Measurements from ENCODE around the gene TMCC3. TPM values are rescaled to one million over a fixed set of nuclear protein-coding genes. Genes with fewer than 3 reads are reported as not detected.

Gene TMCC3
- total RNA-seq, 4 donors from 2014 or later = 9.2 to 39.6 (median 12.4) TPM

DNA sequence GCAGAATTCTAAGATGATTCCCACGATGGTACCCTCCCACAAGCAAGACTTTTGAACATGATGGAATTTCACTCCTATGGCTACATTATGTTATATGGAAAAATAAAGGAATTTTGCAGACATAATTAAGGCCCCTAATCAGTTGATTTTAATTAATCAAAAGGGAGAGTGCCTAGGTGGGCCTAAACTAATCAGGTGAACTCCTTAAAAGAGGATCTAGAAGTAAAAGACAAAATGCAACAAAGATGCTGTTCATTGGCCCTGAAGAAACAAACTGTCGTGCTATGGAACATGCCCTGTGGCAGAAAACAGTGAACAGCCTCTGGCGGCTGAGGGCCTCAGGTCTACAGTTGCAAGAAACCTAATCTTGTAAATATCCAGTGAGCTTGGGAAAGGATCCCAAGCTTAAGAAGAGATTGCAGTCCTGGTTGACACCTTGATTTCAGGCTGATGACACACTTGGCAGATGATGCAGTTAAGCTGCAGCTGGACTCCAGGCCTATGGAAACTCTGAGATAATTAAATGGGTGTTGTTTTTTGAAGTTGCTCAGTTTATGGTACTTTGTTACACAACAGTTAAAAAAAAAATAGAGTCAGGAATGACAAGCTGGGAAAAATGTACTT, 13.8 kb downstream of the TMCC3 start:
- TF ChIP-seq, protein P1, sequence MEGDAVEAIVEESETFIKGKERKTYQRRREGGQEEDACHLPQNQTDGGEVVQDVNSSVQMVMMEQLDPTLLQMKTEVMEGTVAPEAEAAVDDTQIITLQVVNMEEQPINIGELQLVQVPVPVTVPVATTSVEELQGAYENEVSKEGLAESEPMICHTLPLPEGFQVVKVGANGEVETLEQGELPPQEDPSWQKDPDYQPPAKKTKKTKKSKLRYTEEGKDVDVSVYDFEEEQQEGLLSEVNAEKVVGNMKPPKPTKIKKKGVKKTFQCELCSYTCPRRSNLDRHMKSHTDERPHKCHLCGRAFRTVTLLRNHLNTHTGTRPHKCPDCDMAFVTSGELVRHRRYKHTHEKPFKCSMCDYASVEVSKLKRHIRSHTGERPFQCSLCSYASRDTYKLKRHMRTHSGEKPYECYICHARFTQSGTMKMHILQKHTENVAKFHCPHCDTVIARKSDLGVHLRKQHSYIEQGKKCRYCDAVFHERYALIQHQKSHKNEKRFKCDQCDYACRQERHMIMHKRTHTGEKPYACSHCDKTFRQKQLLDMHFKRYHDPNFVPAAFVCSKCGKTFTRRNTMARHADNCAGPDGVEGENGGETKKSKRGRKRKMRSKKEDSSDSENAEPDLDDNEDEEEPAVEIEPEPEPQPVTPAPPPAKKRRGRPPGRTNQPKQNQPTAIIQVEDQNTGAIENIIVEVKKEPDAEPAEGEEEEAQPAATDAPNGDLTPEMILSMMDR (IDR thresholded peaks at IDR 0.05) = no peak
- DNase-seq (ENCODE audit: low spot score) (no peak), ATAC-seq (ENCODE audit: low FRiP score) (peak; percentile 41)

DNA sequence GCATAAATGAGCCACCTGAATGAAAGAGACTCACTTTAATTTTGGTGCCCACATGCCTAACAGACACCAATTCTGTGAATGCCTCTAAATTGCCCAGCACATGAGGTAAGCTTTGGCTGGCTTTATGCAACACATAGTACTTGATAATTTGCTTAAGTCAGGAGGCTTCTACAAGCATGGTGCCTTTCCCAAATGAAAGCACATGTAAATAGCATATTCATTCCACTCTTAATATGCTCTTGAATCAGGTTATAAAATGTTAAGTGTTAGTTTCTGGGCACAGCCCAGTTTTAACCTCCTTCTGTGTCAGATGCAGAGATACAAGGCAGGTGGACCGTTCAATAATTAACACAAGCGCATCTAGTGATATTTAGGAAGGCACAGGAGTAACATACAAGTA, 15.6 kb downstream of the TMCC3 start:
- TF ChIP-seq, protein P1 (IDR thresholded peaks at IDR 0.05) = no peak

DNA sequence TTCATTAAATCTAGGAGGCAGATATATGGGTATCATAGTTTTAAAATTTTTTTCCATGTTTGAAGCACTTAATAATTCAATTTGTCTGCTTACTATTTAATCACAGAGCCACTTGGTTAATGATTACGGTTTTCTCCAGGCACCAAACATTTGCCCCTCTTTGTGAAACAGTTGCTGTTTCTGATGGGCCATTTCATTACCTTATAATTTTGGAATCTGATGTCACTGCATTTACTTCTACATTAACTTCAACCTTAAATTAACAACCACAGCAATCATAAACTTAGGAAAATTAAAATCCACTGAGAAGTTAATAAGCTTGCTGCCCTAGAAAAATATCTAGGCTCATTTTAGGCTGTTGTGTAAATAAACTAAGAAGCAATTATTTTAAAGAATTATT, 17.0 kb downstream of the TMCC3 start:
- TF ChIP-seq, protein P1 (IDR thresholded peaks at IDR 0.05) = no peak
- no peak for DNase-seq (ENCODE audit: low spot score)
- ATAC-seq (ENCODE audit: low FRiP score) = no peak

More for the DNA sequence above, 15.6 kb downstream of the TMCC3 start:
- no peak for ATAC-seq (ENCODE audit: low FRiP score)
- DNase-seq (ENCODE audit: low spot score) = no peak

DNA sequence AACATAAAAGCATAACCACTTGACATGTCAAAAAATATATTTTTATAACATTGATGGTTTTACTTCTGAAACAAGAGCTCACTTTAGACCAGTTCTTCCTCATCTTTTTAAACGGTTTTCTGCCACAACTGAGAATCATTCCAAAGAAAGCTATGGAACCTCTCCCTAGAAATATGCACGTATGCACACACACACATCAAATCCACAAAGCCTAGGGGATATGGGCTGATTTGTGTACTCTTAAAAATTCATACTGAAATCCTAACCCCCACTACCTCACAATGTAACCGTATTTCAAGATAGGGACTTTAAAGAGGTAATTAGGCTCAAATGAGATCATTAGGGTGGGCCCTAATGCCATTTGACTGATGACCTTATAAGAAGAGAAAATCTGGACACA, 19.3 kb downstream of the TMCC3 start:
- no peak for DNase-seq (ENCODE audit: low spot score)
- TF ChIP-seq, protein P1 (IDR thresholded peaks at IDR 0.05) = no peak
- ATAC-seq (ENCODE audit: low FRiP score) = no peak

DNA sequence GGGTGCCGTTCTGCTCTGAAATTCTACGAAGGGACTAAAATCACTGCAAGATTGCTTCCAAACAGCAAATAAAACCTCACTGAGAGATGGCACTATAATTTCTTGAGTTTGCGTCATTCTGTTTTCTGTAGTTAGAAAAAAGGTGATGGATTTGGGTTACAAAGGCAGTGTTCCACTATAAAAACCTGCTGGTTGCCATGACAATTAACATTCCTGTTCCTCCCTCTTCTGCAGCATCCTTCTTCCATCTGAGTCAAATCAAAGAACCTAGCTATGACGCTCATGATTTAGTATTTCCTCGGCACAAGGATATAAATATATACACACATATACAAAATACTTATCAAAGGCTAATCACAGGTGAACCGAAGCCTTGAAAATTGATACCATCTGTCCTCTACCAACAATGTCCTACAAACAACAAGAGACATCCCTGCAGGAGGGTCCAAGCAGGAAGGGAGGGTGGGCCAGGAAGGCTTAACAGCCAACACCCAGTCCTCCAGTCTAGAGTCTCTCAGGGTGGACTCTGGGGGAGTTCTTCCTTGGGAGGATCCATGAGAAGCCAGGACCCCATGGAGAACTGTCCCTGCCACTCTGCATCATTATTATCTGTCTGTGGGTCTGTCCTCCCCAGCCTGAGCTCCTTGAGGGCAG, 21.4 kb downstream of the TMCC3 start:
- DNase-seq (ENCODE audit: low spot score) (no peak), ATAC-seq (ENCODE audit: low FRiP score) (no peak)
- TF ChIP-seq, protein P1 (IDR thresholded peaks at IDR 0.05) = no peak

DNA sequence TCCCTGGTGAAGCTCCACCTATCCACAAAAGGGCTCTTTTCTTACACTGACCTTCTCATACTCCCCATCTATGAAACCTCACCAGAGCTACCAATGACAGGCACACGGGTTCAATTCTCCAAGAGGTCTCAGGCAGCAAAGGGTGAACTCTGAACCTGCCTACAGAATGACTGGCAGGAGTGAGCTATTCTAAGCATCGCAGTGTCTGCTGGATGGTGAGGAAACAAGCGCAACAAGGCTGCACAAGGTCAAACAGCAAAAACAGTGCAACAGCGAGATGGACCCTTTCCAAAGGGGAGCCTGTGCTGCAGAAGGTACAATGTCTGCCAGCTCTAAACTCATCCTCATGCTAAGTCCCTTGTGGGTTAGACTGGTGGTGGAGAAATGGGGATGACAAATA, 22.0 kb downstream of the TMCC3 start:
- ATAC-seq (ENCODE audit: low FRiP score) (no peak), DNase-seq (ENCODE audit: low spot score) (no peak)
- TF ChIP-seq, protein P1 (IDR thresholded peaks at IDR 0.05) = no peak

DNA sequence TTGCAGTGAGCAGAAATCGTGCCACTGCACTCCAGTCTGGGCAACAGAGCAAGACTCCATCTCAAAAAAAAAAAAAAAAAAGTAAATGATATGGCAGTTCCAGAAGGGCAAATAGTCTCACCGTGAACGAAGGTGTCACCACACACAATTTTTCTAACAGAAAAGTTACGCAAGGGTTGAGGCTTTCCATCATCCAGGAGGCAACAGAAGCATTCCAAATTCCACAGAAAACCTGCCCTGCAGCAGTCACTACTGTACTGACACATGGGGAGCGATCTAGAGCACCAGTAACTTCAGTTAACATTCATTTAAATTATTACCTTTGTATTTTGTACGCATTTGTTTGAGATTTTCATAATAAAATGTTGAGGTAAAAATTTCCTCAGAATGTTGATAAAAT, 24.8 kb downstream of the TMCC3 start:
- ATAC-seq (ENCODE audit: low FRiP score) (no peak), DNase-seq (ENCODE audit: low spot score) (no peak)
- TF ChIP-seq, protein P1 (IDR thresholded peaks at IDR 0.05) = no peak
